Mammary epithelial cell (primary cell): Measurements from ENCODE around the gene TMPRSS2.

Source experiments
- EZH2 ChIP-seq: IDR thresholded peaks from 2 replicates; pipeline ENCODE4 v1.6.1; 2012; ENCODE audit warnings: low read length, inconsistent platforms, borderline replicate concordance
- TF ChIP-seq, protein P1 (sequence below), 2 donors: IDR thresholded peaks in 1 of 2; conservative IDR thresholded peaks in 1 of 2; 2 replicates each; pipeline ENCODE4 v1.5.1; 2011 to 2012; ENCODE audit warnings: inconsistent platforms in 2 of 2, low read length in 2 of 2, mild to moderate bottlenecking in 2 of 2, control low read depth in 1 of 2, low read depth in 1 of 2; ENCODE audit not compliant: insufficient read depth in 1 of 2; ENCODE audit errors: extremely low read depth in 1 of 2

DNA sequence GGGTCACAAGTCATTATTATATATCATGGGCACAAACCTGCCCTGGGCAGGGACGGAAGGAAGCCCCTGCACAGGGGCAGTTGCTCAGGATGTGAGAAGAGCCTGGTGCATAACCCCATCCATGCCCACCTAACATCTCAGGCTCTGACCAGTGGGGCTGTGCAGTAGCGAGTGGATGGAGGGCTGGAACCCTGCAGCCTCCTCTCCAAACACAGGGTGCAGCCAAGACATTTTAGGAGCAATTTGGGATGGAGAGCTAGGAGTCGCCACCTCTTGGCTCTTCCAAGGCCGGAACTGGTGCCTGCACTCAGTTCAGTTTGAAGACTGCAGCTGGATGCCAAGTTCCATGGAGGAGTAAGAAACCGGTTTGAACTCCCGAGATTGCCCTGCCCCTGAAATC, 79.1 kb downstream of the TMPRSS2 start:
- TF ChIP-seq, protein P1, sequence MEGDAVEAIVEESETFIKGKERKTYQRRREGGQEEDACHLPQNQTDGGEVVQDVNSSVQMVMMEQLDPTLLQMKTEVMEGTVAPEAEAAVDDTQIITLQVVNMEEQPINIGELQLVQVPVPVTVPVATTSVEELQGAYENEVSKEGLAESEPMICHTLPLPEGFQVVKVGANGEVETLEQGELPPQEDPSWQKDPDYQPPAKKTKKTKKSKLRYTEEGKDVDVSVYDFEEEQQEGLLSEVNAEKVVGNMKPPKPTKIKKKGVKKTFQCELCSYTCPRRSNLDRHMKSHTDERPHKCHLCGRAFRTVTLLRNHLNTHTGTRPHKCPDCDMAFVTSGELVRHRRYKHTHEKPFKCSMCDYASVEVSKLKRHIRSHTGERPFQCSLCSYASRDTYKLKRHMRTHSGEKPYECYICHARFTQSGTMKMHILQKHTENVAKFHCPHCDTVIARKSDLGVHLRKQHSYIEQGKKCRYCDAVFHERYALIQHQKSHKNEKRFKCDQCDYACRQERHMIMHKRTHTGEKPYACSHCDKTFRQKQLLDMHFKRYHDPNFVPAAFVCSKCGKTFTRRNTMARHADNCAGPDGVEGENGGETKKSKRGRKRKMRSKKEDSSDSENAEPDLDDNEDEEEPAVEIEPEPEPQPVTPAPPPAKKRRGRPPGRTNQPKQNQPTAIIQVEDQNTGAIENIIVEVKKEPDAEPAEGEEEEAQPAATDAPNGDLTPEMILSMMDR (conservative IDR thresholded peaks at IDR 0.05 in 1 of 2, IDR thresholded peaks at IDR 0.05 in 1 of 2; ENCODE audit: extremely low read depth in 1 of 2, insufficient read depth in 1 of 2, low read depth in 1 of 2, low read length in 2 of 2): no peak
- no peak for TF ChIP-seq EZH2
